ENCODE results near the gene TXNRD1.

DNA sequence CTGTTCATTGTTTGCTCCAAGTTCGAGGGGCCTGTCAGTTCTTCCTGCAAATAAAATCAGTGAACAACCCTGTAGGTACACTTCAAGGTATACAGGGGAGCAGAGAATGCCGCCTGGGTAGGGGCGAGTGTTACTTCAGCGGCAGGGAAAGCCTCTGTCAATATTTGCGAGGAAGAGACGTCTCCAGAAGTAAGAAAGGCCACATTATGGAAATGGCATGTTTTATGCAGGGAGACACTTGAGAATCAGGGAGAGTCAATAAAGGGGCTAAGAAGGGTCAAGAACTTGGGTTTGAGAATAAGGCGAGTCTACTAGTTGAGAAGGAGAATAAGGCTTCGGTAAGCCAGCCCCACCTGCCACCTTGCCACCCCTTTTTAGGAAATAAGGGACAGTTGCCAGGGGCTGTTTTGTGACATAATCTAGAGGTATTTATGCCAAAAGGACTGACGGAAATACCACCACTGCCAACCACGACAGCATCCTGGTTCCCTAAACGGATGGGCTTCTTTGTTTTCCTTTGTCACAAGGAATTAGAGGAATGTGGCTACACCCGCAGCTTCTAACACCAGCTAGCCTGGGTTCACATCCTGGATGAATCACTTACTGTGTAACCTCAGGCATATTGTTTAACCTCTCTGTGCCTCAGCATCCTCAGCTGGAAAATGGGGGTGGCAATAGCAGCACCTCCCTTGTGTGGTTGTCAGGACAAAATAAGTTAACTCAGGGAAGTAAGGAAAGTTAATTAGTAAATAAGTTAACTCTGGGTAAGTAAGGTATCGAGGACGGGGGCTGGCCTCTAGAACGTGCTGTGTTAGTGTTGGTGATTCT is 155.7 kb downstream of the TXNRD1 start:
- TF ChIP-seq CTCF (IDR thresholded peaks at IDR 0.05) (no peak), ZFX (IDR thresholded peaks at IDR 0.05; ENCODE audit: borderline replicate concordance) (no peak)
